IPS DF 19.7 (cell line): Measurements from ENCODE around the gene RBBP7.

Experiments used
- DNase-seq: peaks from one replicate; pipeline ENCODE4 v3.0.0-alpha.2; 2013; ENCODE audit warnings: low read depth, low spot score

RBBP7 gene

GRCh38 chrX:16826207-16826606 lies 44.0 kb downstream of the RBBP7 start:
- no peak for DNase-seq

DNA sequence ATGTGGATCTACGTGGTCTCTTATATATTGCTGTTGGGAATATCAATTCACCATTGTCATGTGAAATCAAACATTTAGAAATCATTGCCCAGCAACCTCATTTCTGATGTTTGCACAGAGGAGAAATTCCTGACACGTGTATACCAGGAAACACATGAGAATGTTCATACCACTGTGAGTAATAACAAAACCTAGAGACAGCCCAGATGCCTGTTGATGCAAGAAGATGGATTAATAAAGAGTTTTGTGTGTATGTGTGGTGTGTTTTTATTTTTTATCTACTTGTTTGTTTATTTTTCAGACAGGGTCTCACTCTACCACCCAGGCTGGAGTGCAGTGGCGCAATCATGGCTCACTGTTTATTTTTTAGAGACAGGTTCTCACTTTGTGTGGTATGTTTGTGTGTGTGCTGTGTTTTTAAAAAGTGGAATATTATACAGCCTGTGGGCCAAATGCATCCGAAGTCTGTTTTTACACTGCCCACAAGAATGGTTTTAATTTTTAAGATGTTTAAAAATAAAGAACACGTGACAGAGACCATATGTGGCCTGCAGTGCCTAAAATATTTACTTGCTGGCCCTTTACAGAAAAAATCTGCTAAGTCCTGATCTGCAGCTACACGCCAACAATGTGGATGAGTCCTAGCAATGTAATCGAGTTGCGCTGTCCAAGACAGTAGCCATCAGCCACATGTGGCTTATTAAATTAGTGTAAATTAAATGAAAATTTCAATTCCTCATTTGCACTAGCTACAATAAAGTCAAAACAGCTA lies 44.7 kb downstream of the RBBP7 start:
- no peak for DNase-seq

DNA sequence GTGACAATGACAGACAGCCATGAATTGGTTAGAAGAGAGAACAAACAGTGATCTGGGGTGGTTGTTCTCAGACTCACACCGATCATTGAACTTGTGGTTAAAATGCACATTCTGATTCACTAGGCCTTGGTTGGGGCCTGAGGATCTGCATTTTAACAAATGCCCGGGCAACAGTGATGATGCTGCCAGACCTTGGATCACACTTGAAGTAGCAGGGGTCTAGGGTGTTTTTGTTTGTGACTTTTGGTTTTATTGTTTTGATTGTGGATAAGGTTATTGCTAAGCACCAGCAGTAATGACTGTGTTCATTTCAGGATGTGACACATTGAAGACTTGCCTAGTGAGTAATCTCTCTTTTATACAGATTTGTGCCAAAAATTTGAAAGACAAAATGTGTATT lies 47.4 kb downstream of the RBBP7 start:
- DNase-seq = no peak

DNA sequence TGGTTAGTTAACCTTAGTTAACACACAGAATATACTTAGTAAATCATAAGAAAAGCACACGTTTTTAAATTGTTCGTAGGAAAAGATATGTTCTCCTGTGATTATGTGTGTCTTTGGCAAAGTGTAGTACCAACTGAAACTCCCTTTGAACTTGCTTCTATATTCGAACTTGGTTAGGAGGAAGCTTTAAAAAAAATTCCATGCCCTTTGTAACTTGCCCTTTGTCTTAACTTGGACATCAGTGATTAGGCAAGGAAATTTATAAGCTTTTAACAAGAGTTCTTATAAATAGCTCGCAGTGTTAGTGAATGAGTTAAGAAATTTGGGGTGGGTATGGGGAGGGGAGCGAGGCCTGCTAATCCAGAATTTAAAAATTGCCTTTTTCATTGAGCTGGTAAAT lies 50.5 kb downstream of the RBBP7 start:
- DNase-seq = no peak

GRCh38 chrX:16814597-16814996 lies 55.6 kb downstream of the RBBP7 start:
- no peak for DNase-seq

DNA sequence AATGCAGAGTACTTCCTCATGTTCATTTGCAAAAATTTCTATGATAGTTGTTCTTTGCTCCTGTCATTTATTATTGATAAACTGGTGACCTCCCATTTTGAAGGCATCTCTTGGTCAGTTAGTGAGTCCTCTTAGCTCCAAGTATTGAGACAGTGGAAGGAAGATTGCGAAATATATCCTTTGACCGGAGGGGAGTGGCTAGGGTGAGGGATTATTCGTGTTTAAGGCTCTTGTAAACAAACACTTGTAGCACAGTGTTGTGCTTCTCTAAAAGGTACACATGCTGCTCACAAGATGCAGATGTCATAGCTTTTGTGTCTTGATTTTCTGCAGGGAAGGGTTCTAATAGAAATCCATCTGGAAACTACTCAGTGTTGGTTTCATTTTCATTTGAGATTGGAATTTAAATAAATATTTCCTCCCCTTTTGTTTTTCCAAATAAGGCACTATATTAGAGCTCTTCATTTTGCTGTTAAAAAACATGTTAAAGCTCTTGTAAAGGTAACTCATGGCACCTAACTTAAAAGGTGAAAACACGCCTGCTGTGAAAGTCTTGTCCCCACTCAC lies 62.1 kb downstream of the RBBP7 start:
- DNase-seq = no peak

DNA sequence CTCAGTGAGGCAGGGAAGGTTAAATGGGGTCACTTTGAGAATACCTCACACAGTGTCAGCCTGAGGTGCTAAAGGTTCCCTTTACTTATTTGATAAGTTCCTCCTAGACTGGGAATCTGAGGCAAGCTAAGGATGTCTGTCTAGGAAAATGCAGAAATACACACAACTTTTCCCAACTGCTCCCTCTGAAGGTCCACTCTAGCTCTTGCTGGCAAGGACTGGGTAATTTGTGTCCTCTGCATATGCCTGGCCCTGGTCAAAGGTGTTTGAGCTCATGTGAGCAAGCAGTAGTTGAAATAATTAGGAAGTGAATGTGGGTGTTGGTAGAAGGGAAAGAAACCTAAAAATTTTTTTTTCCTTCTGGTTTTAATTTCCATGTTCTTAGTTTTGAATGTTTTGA lies 62.6 kb downstream of the RBBP7 start:
- no peak for DNase-seq

- DNase-seq = no peak
Measured at GRCh38 chrX:16804923-16805464, 65.2 kb downstream of the RBBP7 start.

GRCh38 chrX:16797841-16798240 lies 72.3 kb downstream of the RBBP7 start:
- no peak for DNase-seq

- DNase-seq = no peak
Measured at GRCh38 chrX:16797358-16797757, 72.8 kb downstream of the RBBP7 start.

GRCh38 chrX:16796298-16796697 lies 73.9 kb downstream of the RBBP7 start:
- no peak for DNase-seq
